Prostate gland (tissue), 2 donors: ENCODE results near the gene SPON2.

ENCODE experiments used
- CTCF ChIP-seq, 4 experiments: fragments of 200-600 bp in 2 of 4; fragments of 450-650 bp in 2 of 4; sonication (generic) in 2 of 4; IDR thresholded peaks; 1 replicate in 3 of 4; 2 replicates in 1 of 4; pipeline ENCODE4 v1.5.1; 2016 to 2019; ENCODE audit warnings: antibody characterized with exemption in 4 of 4, mild to moderate bottlenecking in 2 of 4, moderate library complexity in 2 of 4
- POLR2A ChIP-seq: fragments of 450-650 bp; IDR thresholded peaks from one replicate; pipeline ENCODE4 v1.6.1; 2016; ENCODE audit warnings: antibody characterized with exemption, mild to moderate bottlenecking
- POLR2AphosphoS5 ChIP-seq: sonication (generic); formaldehyde crosslinking; IDR thresholded peaks from one replicate; pipeline ENCODE4 v1.6.1; 2017; ENCODE audit warnings: antibody characterized with exemption

GRCh38 chr4:1169691-1170096 lies 2.7 kb downstream of the SPON2 start:
- TF ChIP-seq CTCF (IDR thresholded peaks at IDR 0.05): no peak
- TF ChIP-seq POLR2A: no peak
- TF ChIP-seq POLR2AphosphoS5: no peak
